Uterus (tissue), 4 donors: ENCODE measurements around the gene MAB21L4. TPM values are rescaled to one million over a fixed set of nuclear protein-coding genes. Genes with fewer than 3 reads are reported as not detected.

Source experiments
- DNase-seq, 2 donors: peaks; one replicate each; pipeline ENCODE4 v3.0.0-alpha.2; 2019 to 2020
- H3K27ac ChIP-seq, 2 donors: fragments of 200-600 bp; sonication (generic); 1 replicate in 1 of 2; 2 replicates in 1 of 2; pipeline ENCODE4 v1.5.1; 2016 to 2018
- H3K27me3 ChIP-seq, 2 donors: fragments of 200-600 bp; sonication (generic); one replicate each; pipeline ENCODE4 v1.5.1; 2018 to 2019; ENCODE audit warnings: control low read depth in 1 of 2
- H3K36me3 ChIP-seq, 2 donors: fragments of 200-600 bp; sonication (generic); one replicate each; pipeline ENCODE4 v1.5.1; 2019; ENCODE audit warnings: control low read depth in 1 of 2
- H3K4me1 ChIP-seq, 2 donors: fragments of 200-600 bp; sonication (generic); one replicate each; pipeline ENCODE4 v1.5.1; 2018 to 2019; ENCODE audit warnings: control low read depth in 1 of 2
- H3K4me3 ChIP-seq, 2 donors: fragments of 200-600 bp; sonication (generic); 1 replicate in 1 of 2; 2 replicates in 1 of 2; pipeline ENCODE4 v1.5.1; 2018 to 2019; ENCODE audit warnings: mild to moderate bottlenecking in 1 of 2
- H3K9me3 ChIP-seq, 2 donors: fragments of 200-600 bp; sonication (generic); one replicate each; pipeline ENCODE4 v1.5.1; 2019; ENCODE audit warnings: control low read depth in 1 of 2
- POLR2A ChIP-seq, 2 donors: fragments of 450-650 bp; IDR thresholded peaks; one replicate each; pipeline ENCODE4 v1.6.1; 2016; ENCODE audit warnings: antibody characterized with exemption in 2 of 2, mild to moderate bottlenecking in 1 of 2, moderate library complexity in 1 of 2
- intact Hi-C: fragments of 100-400 bp; cut with DNase I; formaldehyde crosslinking; loops from one replicate; pipeline ENCODE4 v1.15.1; 2023; ENCODE audit warnings: low total_unique reads
- total RNA-seq, 4 donors: library from RNA; depleted of rRNA in 3 of 4; stranded (reverse); fragments of >200 nt in 3 of 4; gene quantifications; one replicate each; pipeline versions ENCODE4 v1.1.0 to v1.2.4, GENCODE V29; 2014 to 2023
- TF ChIP-seq, protein P1 (sequence below), 4 experiments: fragments of 200-600 bp in 2 of 4; fragments of 450-650 bp in 2 of 4; sonication (generic) in 2 of 4; IDR thresholded peaks; one replicate each; pipeline ENCODE4 v1.5.1; 2016 to 2019; ENCODE audit warnings: antibody characterized with exemption in 4 of 4, mild to moderate bottlenecking in 2 of 4, moderate library complexity in 1 of 4
- donor health status: DM: yes; HTN: yes; CAD: no.

MAB21L4 gene
- total RNA-seq, 4 donors from 2014 or later: 0.97 TPM; not detected in 3

DNA sequence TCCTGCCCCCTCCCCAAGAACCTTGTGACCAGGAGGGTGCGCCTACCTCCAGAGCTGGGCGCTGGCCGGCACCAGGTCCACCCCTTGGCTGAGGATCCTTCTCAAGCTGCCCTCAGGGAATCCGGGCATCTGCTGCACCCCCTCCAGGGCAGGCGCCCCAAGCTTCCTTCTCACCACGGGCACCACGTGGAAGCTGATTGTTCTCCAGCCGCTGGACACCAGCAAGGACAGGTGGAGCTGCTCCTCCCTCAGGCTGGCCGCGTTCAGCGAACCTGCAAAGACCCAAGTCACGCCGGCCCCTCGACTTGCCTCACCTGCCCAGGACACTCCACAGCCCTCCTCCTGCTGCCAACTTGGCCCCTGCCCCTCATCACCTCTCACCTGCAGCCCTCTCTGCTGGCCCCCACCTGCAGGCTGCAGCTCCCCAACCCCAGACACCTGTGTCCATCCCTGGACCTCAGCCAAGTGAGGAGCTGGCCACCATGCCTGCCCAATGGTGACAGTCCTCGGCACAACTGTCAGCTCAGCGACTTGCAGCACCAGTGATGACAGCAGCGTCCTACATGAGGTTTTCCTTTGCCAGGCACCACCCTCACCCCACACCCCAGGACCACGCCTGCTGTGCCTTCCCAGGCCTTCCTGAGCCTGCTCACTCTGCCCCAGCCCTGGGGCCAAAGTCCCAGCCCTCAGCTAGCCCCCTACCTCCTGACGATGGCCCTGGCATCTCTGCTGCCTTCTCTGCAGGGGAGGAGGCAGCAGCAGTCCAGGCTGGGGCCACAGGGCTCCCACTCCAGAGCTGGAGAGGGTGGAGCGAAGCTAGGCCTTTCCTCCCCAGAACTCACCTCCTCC, 4.2 kb downstream of the MAB21L4 start:
- no peaks in the 10 kb centered on the region for H3K36me3 ChIP-seq
- intact Hi-C loops: no loop called here
- H3K9me3 ChIP-seq: no peaks in the 10 kb centered on the region
- H3K27me3 ChIP-seq: no peaks in the 10 kb centered on the region
- H3K4me3 ChIP-seq: no peak overlapping the region
- H3K27ac ChIP-seq: no peak overlapping the region
- no peak for TF ChIP-seq POLR2A (IDR thresholded peaks at IDR 0.05)
- TF ChIP-seq, protein P1, sequence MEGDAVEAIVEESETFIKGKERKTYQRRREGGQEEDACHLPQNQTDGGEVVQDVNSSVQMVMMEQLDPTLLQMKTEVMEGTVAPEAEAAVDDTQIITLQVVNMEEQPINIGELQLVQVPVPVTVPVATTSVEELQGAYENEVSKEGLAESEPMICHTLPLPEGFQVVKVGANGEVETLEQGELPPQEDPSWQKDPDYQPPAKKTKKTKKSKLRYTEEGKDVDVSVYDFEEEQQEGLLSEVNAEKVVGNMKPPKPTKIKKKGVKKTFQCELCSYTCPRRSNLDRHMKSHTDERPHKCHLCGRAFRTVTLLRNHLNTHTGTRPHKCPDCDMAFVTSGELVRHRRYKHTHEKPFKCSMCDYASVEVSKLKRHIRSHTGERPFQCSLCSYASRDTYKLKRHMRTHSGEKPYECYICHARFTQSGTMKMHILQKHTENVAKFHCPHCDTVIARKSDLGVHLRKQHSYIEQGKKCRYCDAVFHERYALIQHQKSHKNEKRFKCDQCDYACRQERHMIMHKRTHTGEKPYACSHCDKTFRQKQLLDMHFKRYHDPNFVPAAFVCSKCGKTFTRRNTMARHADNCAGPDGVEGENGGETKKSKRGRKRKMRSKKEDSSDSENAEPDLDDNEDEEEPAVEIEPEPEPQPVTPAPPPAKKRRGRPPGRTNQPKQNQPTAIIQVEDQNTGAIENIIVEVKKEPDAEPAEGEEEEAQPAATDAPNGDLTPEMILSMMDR (IDR thresholded peaks at IDR 0.05): no peak
- no peaks in the 10 kb centered on the region for H3K4me1 ChIP-seq
- DNase-seq: no peak

DNA sequence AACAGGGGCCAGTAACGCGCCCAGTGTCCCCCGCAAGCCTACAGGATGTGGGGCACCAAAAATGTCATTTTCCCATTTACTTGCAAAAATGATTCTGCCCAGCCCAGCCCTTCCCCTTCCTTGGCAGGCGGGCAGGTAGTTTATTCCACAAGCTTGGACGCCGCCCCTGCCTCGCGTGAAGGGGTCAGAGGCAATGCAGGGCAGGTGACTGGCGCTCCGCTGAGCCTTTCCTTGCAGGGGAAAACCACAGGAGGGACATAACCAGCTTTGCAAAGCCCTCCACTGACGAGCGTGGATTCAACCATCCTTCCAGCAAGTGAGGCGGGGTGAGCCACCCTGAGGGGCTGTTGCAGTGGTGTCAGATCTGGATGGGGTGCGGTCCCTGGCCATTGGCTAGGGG, 5.3 kb downstream of the MAB21L4 start:
- TF ChIP-seq, protein P1 (IDR thresholded peaks at IDR 0.05): no peak
- TF ChIP-seq POLR2A (IDR thresholded peaks at IDR 0.05): no peak

DNA sequence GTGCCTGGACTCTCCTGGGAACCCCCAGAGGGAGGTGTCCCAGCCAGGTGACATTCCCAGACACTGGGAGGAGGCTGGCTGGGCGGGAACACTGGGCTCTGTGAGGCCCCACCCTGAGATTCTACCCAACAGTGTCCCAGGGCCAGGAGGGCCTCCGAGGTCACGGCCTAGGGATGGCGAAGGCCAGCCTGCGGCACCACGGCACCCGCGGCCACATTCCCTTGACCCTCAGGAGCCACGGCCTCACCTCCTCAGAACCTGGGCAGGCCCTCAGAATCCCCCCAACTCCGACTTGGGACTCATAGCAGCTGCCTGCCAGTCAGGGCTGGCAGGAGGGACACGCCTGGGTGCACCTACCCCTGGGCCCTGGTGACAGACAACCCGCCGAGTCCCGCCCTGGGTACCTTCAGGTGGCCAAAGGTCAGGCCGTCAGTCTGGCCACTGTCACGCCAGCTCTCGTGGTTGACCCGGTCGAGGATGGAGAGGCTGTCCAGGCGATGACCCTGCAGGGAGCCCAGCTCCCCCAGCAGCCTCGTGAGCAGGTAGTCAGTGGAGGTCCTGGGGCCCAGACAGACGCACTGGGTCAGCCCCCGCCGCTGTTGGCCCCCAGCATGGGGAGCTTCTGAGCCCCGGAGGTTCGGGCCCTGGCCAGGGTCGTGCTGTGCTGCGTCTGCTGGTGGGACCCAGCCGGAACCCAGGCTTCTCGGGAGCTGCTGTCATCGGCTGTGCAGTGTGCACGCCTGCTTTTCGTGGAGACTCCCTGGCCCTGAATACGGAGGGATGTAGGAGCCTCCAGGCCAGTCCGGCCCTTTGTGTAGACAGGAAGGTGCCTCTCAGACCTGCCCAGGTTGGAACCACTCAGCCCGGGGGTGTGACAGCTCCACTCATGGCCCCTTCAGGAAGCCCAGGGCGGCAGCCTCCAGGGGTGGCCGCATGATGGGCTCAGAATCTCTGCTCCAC, 6.1 kb downstream of the MAB21L4 start:
- Histone ChIP-seq H3K4me1 (no peaks in the 10 kb centered on the region), H3K9me3 (no peaks in the 10 kb centered on the region), H3K27ac (no peak overlapping the region), H3K36me3 (no peaks in the 10 kb centered on the region), H3K27me3 (no peaks in the 10 kb centered on the region), H3K4me3 (no peak overlapping the region)
- intact Hi-C loops: no loop called here
- no peak for DNase-seq
- TF ChIP-seq, protein P1 (IDR thresholded peaks at IDR 0.05): no peak
- TF ChIP-seq POLR2A (IDR thresholded peaks at IDR 0.05): no peak

More for the DNA sequence above, 5.3 kb downstream of the MAB21L4 start:
- Histone ChIP-seq H3K27ac (no peak overlapping the region), H3K9me3 (no peaks in the 10 kb centered on the region), H3K4me1 (no peaks in the 10 kb centered on the region), H3K36me3 (no peaks in the 10 kb centered on the region), H3K4me3 (no peak overlapping the region), H3K27me3 (no peaks in the 10 kb centered on the region)
- intact Hi-C loops: no loop called here
- no peak for DNase-seq

DNA sequence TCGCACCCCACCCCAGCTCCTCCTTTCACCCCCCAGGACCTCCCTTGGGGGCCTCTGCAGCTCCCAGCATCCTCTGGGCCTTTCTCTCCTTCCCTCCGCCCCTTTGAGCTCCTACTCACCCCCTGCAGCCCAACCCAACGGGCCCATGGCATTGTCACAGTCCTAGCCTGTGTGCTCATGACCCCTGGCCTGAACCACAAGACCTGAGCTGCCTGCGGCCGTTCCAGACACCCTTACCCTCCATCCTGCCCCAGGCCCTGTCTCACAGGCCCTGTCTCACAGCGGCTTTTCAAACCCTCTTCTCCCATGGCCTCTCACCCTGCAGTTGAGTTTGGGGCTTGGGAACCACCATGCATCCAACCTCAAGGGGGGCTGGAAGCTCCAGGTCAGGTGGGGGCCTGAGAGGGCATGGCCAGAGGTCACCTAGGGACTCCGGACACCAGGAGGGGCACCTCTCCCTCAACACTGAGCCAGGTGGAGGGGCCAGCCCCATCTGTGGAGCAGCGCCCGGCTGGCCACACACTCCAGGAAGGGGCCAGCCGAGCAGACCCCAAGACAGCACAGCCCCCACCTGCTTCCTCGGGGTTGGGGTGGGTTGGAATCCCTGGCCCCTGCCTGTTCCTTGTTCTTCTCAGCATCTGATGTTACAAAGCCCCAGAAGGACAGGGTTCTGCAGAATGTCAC, 6.9 kb downstream of the MAB21L4 start:
- intact Hi-C loops: no loop called here

More for the DNA sequence above, 6.9 kb downstream of the MAB21L4 start:
- Histone ChIP-seq H3K27ac (no peak overlapping the region), H3K27me3 (no peaks in the 10 kb centered on the region), H3K9me3 (no peaks in the 10 kb centered on the region), H3K4me1 (no peaks in the 10 kb centered on the region), H3K36me3 (no peaks in the 10 kb centered on the region), H3K4me3 (no peak overlapping the region)
- DNase-seq: no peak
- TF ChIP-seq, protein P1 (IDR thresholded peaks at IDR 0.05): no peak
- no peak for TF ChIP-seq POLR2A (IDR thresholded peaks at IDR 0.05)
